GM18858 (cell line): ENCODE data around the gene ELP2.

Experiments used
- ATAC-seq: cut with Tn5 transposase; IDR thresholded peaks from one replicate; pipeline ENCODE4 v1.9.1; 2021; ENCODE audit not compliant: unreplicated experiment

Gene ELP2

DNA sequence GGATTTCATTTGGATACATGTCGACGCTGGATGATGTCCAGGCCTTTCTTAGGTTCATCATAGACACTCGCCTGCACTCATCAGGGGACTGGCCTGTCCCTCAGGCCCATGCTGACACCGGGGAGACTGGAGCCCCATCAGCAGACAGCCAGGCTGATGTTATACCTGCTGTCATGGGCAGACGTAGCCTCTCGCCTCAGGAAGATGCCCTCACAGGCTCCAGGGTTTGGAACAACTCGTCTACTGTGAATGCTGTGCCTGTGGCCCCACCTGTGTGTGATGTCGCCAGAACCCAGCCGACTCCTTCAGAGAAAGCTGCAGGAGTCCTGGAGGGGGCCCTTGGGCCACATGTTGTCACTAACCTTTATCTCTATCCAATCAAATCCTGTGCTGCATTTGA, 85.9 kb downstream of the ELP2 start:
- no peak for ATAC-seq

DNA sequence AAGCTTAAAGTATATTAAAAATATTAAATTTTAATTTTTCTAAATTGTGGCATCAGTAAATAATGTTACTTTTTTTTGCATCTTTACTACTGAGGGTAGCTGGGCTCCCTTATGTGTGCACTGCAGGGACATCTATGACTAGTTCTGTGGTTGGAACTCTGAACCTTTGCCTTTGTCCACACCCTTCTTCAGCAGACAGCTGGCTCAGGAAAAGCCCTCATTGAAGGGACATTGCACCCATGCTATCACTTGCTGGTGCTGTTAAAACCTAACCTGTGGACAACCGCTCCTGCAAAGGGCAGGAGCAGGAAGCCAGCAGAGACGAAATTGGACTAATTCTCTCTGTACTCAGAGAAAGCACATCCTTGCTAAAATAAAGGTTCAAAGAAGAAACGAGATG, 87.6 kb downstream of the ELP2 start:
- ATAC-seq, result no peak

DNA sequence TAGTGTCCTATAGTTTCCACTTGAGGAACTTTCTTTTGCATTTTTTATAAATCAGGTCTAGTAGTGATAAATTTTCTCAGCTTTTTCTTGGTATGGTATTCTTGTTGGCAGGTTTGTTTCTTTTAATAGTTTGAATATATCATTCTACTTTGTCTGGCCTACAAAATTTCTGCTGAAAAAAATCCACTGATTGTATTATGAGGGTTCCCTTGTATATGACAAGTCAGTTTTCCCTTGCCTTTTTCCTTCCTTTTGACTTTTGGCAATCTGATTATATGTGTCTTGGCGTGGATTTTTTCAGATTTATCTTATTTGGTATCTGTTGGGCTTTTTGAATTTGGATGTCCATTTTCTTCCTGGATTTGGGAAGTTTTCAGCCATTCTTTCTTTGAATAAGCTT, 99.5 kb downstream of the ELP2 start:
- no peak for ATAC-seq
